GM21423 (cell line): ENCODE data around the gene ABCC9.
"Not testable (repeated sequence)": the region's sequence is repeated elsewhere in the genome, so short reads cannot be mapped to it uniquely, and the experiment has no call there.

Source experiments
- ATAC-seq: cut with Tn5 transposase; IDR thresholded peaks from one replicate; pipeline ENCODE4 v1.9.1; 2021; ENCODE audit warnings: mild to moderate bottlenecking, moderate library complexity; ENCODE audit not compliant: unreplicated experiment

The ABCC9 gene

GRCh38 chr12:21819236-21819635 is 122.0 kb downstream of the ABCC9 start:
- no peak for ATAC-seq

GRCh38 chr12:21818627-21819026 is 122.6 kb downstream of the ABCC9 start:
- ATAC-seq: no peak

- no peak for ATAC-seq
These were observed 125.7 kb downstream of the ABCC9 start for GRCh38 chr12:21815306-21816062.

- no peak for ATAC-seq
These were observed 126.4 kb downstream of the ABCC9 start for GRCh38 chr12:21814814-21815213.

- no peak for ATAC-seq
These were observed 126.9 kb downstream of the ABCC9 start for GRCh38 chr12:21814327-21814726.

GRCh38 chr12:21813751-21814150 is 127.5 kb downstream of the ABCC9 start:
- no peak for ATAC-seq

GRCh38 chr12:21813125-21813524 is 128.1 kb downstream of the ABCC9 start:
- no peak for ATAC-seq

GRCh38 chr12:21812340-21812739 is 128.9 kb downstream of the ABCC9 start:
- not testable (repeated sequence) for ATAC-seq

GRCh38 chr12:21809100-21809499 is 132.1 kb downstream of the ABCC9 start:
- ATAC-seq: no peak

- ATAC-seq: no peak
These were observed 135.0 kb downstream of the ABCC9 start for GRCh38 chr12:21806255-21806654.

GRCh38 chr12:21801522-21802288 is 139.5 kb downstream of the ABCC9 start:
- ATAC-seq: no peak

GRCh38 chr12:21800011-21800410 is 141.2 kb downstream of the ABCC9 start:
- ATAC-seq: no peak

- no peak for ATAC-seq
These were observed 143.7 kb downstream of the ABCC9 start for GRCh38 chr12:21797539-21797938.

GRCh38 chr12:21795648-21796328 is 145.4 kb downstream of the ABCC9 start:
- ATAC-seq: no peak

- not testable (repeated sequence) for ATAC-seq
These were observed 146.2 kb downstream of the ABCC9 start for GRCh38 chr12:21794807-21795595.

- ATAC-seq: not testable (repeated sequence)
These were observed 151.5 kb downstream of the ABCC9 start for GRCh38 chr12:21789687-21790086.

GRCh38 chr12:21788089-21788983 is 152.9 kb downstream of the ABCC9 start:
- ATAC-seq: no peak

- ATAC-seq: no peak
These were observed 155.1 kb downstream of the ABCC9 start for GRCh38 chr12:21786041-21786531.

GRCh38 chr12:21782723-21783122 is 158.5 kb downstream of the ABCC9 start:
- ATAC-seq: not testable (repeated sequence)

GRCh38 chr12:21780786-21781185 is 160.4 kb downstream of the ABCC9 start:
- ATAC-seq: no peak
